CD4-positive, CD25-positive, alpha-beta regulatory T cell (primary cell): Measurements from ENCODE around the gene TOGARAM2. TPM values are rescaled to one million over a fixed set of nuclear protein-coding genes. Genes with fewer than 3 reads are reported as not detected.
A peak's percentile ranks its signal among the peaks of the same experiment; 100 is the strongest.
"Not testable (repeated sequence)": the region's sequence is repeated elsewhere in the genome, so short reads cannot be mapped to it uniquely, and the experiment has no call there.

ENCODE experiments used
- ATAC-seq, 2 donors: fragments of 150-1000 bp; cut with Tn5 transposase; one replicate each; pipeline ENCODE4 v1.10.0; 2021; ENCODE audit warnings: low read depth in 2 of 2, moderate number of reproducible peaks in 2 of 2, moderate library complexity in 1 of 2
- DNase-seq, 3 donors: peaks; one replicate each; pipeline versions ENCODE4 v3.0.0 to v3.0.0-alpha.2; 2012 to 2022; ENCODE audit warnings: mixed read lengths in 1 of 3
- H3K27ac ChIP-seq: one replicate; pipeline ENCODE4 v1.7.0; 2013; ENCODE audit warnings: mild to moderate bottlenecking, low read length; ENCODE audit not compliant: insufficient read depth, poor library complexity, severe bottlenecking
- H3K27me3 ChIP-seq: one replicate; pipeline ENCODE4 v1.7.0; 2013; ENCODE audit warnings: low read length; ENCODE audit not compliant: control insufficient read depth, insufficient read depth
- H3K36me3 ChIP-seq: one replicate; pipeline ENCODE4 v1.7.0; 2013; ENCODE audit warnings: mild to moderate bottlenecking, low read length, moderate library complexity; ENCODE audit not compliant: control insufficient read depth, insufficient read depth
- H3K4me1 ChIP-seq: 2 replicates; pipeline ENCODE4 v1.7.0; 2013; ENCODE audit warnings: mild to moderate bottlenecking, low read length; ENCODE audit not compliant: insufficient read depth, control insufficient read depth, poor library complexity, severe bottlenecking
- H3K4me3 ChIP-seq: one replicate; pipeline ENCODE4 v1.7.0; 2013; ENCODE audit warnings: low read depth, mild to moderate bottlenecking, low read length, moderate library complexity
- H3K9me3 ChIP-seq, 2 experiments: 1 replicate in 1 of 2; 2 replicates in 1 of 2; pipeline ENCODE4 v1.7.0; 2013; ENCODE audit warnings: low read length in 2 of 2, mild to moderate bottlenecking in 1 of 2, moderate library complexity in 1 of 2; ENCODE audit not compliant: control insufficient read depth in 2 of 2
- H3K27ac Mint-ChIP-seq, 3 donors: one replicate each; pipeline ENCODE4 v1.8.0; 2020 to 2022; ENCODE audit warnings: mild to moderate bottlenecking in 3 of 3, mixed read lengths in 3 of 3, moderate library complexity in 2 of 3
- H3K27me3 Mint-ChIP-seq: one replicate; pipeline ENCODE4 v1.8.0; 2022; ENCODE audit warnings: mild to moderate bottlenecking, mixed read lengths
- H3K36me3 Mint-ChIP-seq: one replicate; pipeline ENCODE4 v1.8.0; 2020; ENCODE audit warnings: mixed read lengths
- H3K4me1 Mint-ChIP-seq, 4 donors: one replicate each; pipeline ENCODE4 v1.8.0; 2020 to 2022; ENCODE audit warnings: mixed read lengths in 4 of 4, mild to moderate bottlenecking in 1 of 4
- H3K4me3 Mint-ChIP-seq, 4 donors: one replicate each; pipeline ENCODE4 v1.8.0; 2020 to 2022; ENCODE audit warnings: mild to moderate bottlenecking in 4 of 4, mixed read lengths in 4 of 4, moderate library complexity in 3 of 4
- H3K9me3 Mint-ChIP-seq, 7 donors: one replicate each; pipeline ENCODE4 v1.8.0; 2020 to 2022; ENCODE audit warnings: mixed read lengths in 7 of 7, mild to moderate bottlenecking in 3 of 7, moderate library complexity in 2 of 7
- polyA plus RNA-seq, 4 donors: library from polyadenylated mRNA; unstranded; fragments of 300-500 nt; fragmentation: Illumina TruSeq; gene quantifications; one replicate each; pipeline ENCODE4 v1.2.3, GENCODE V29; 2021
- total RNA-seq: library from RNA; stranded (reverse); gene quantifications from one replicate; pipeline ENCODE4 v1.2.3, GENCODE V29; 2022

Gene TOGARAM2
- total and polyA plus RNA-seq, 5 donors from 2014 or later, result 1.5 to 9.3 (median 2.1) TPM; not detected in 1

GRCh38 chr2:28977176-28977875 is 3.8 kb upstream of the TOGARAM2 start:
- peaks cover 5% of the 10 kb centered on the region for H3K27me3 Mint-ChIP-seq
- ATAC-seq (no peak), DNase-seq (no peak)
- H3K4me3 ChIP-seq, result no peak overlapping the region
- no peaks in the 10 kb centered on the region for H3K36me3 ChIP-seq
- H3K4me1 Mint-ChIP-seq, result peaks cover 0 to 9% (median 2%) of the 10 kb centered on the region in 4 donors
- no peak overlapping the region for H3K4me3 Mint-ChIP-seq
- H3K4me1 ChIP-seq, result peaks cover 7% of the 10 kb centered on the region
- H3K9me3 Mint-ChIP-seq, result peaks cover 0 to 1% (median 0%) of the 10 kb centered on the region in 7 donors
- no peaks in the 10 kb centered on the region for H3K27me3 ChIP-seq
- H3K27ac Mint-ChIP-seq, result no peak overlapping the region
- H3K36me3 Mint-ChIP-seq, result no peaks in the 10 kb centered on the region
- no peaks in the 10 kb centered on the region for H3K9me3 ChIP-seq
- H3K27ac ChIP-seq, result no peak overlapping the region

- not testable (repeated sequence) for ATAC-seq, H3K4me1 Mint-ChIP-seq, H3K36me3 ChIP-seq, H3K27me3 Mint-ChIP-seq, H3K4me3 ChIP-seq, H3K9me3 Mint-ChIP-seq, H3K4me1 ChIP-seq, H3K36me3 Mint-ChIP-seq, H3K27ac ChIP-seq, H3K4me3 Mint-ChIP-seq, H3K27me3 ChIP-seq, H3K9me3 ChIP-seq, DNase-seq
- peak overlapping the region in 1 of 3 donors; percentile 53 for H3K27ac Mint-ChIP-seq
These were observed 3.1 kb upstream of the TOGARAM2 start for GRCh38 chr2:28978001-28978400.

GRCh38 chr2:28978606-28979005 is 2.5 kb upstream of the TOGARAM2 start:
- Mint-ChIP-seq H3K9me3 (peaks cover 0 to 1% (median 0%) of the 10 kb centered on the region in 7 donors), H3K4me1 (peaks cover 0 to 1% (median 0%) of the 10 kb centered on the region in 4 donors), H3K4me3 (no peak overlapping the region), H3K27ac (peak overlapping the region in 1 of 3 donors; percentile 35), H3K36me3 (no peaks in the 10 kb centered on the region), H3K27me3 (peaks cover 2% of the 10 kb centered on the region)
- Histone ChIP-seq H3K27me3 (no peaks in the 10 kb centered on the region), H3K9me3 (no peaks in the 10 kb centered on the region), H3K36me3 (no peaks in the 10 kb centered on the region), H3K4me1 (no peaks in the 10 kb centered on the region), H3K4me3 (no peak overlapping the region), H3K27ac (no peak overlapping the region)
- DNase-seq (no peak), ATAC-seq (no peak)

GRCh38 chr2:28979041-28979440 is 2.1 kb upstream of the TOGARAM2 start:
- H3K27me3 ChIP-seq, result no peaks in the 10 kb centered on the region
- DNase-seq (no peak), ATAC-seq (no peak)
- H3K27ac Mint-ChIP-seq, result peak overlapping the region in 1 of 3 donors; percentile 47
- no peaks in the 10 kb centered on the region for H3K4me1 ChIP-seq
- no peaks in the 10 kb centered on the region for H3K4me1 Mint-ChIP-seq
- no peaks in the 10 kb centered on the region for H3K27me3 Mint-ChIP-seq
- no peaks in the 10 kb centered on the region for H3K36me3 ChIP-seq
- H3K4me3 ChIP-seq, result no peak overlapping the region
- H3K36me3 Mint-ChIP-seq, result no peaks in the 10 kb centered on the region
- H3K4me3 Mint-ChIP-seq, result no peak overlapping the region
- H3K27ac ChIP-seq, result no peak overlapping the region
- H3K9me3 ChIP-seq, result no peaks in the 10 kb centered on the region
- H3K9me3 Mint-ChIP-seq, result peaks cover 0 to 1% (median 0%) of the 10 kb centered on the region in 7 donors

- no peak overlapping the region for H3K4me3 Mint-ChIP-seq
These were observed 1.3 kb upstream of the TOGARAM2 start for GRCh38 chr2:28979576-28980366.

GRCh38 chr2:28980368-28981015 is 606 bp upstream of the TOGARAM2 start:
- no peaks in the 10 kb centered on the region for H3K4me1 ChIP-seq
- ATAC-seq, result no peak
- H3K27ac Mint-ChIP-seq, result no peak overlapping the region

More at GRCh38 chr2:28979576-28980366, 1.3 kb upstream of the TOGARAM2 start:
- H3K27me3 Mint-ChIP-seq, result no peaks in the 10 kb centered on the region
- no peak overlapping the region for H3K27ac ChIP-seq
- DNase-seq, result no peak
- H3K4me1 ChIP-seq, result no peaks in the 10 kb centered on the region
- H3K9me3 ChIP-seq, result no peaks in the 10 kb centered on the region
- H3K27ac Mint-ChIP-seq, result peak overlapping the region in 1 of 3 donors; percentile 47
- H3K36me3 ChIP-seq, result no peaks in the 10 kb centered on the region
- ATAC-seq, result no peak
- H3K9me3 Mint-ChIP-seq, result peaks cover 0 to 1% (median 0%) of the 10 kb centered on the region in 7 donors
- H3K4me1 Mint-ChIP-seq, result no peaks in the 10 kb centered on the region
- H3K4me3 ChIP-seq, result no peak overlapping the region
- H3K36me3 Mint-ChIP-seq, result no peaks in the 10 kb centered on the region
- H3K27me3 ChIP-seq, result no peaks in the 10 kb centered on the region

GRCh38 chr2:28981620-28982376 is 700 bp downstream of the TOGARAM2 start:
- Mint-ChIP-seq H3K27ac (peak overlapping the region in 1 of 3 donors; percentile 31), H3K9me3 (peaks cover 0 to 1% (median 0%) of the 10 kb centered on the region in 7 donors)
- H3K36me3 ChIP-seq, result no peaks in the 10 kb centered on the region

More at GRCh38 chr2:28980368-28981015, 606 bp upstream of the TOGARAM2 start:
- Histone ChIP-seq H3K9me3 (no peaks in the 10 kb centered on the region), H3K27ac (no peak overlapping the region), H3K27me3 (no peaks in the 10 kb centered on the region), H3K4me3 (no peak overlapping the region), H3K36me3 (no peaks in the 10 kb centered on the region)
- DNase-seq, result no peak
- peaks cover 0 to 1% (median 0%) of the 10 kb centered on the region in 7 donors for H3K9me3 Mint-ChIP-seq
- H3K27me3 Mint-ChIP-seq, result no peaks in the 10 kb centered on the region
- no peaks in the 10 kb centered on the region for H3K4me1 Mint-ChIP-seq
- no peaks in the 10 kb centered on the region for H3K36me3 Mint-ChIP-seq
- H3K4me3 Mint-ChIP-seq, result no peak overlapping the region

More at GRCh38 chr2:28981620-28982376, 700 bp downstream of the TOGARAM2 start:
- Histone ChIP-seq H3K27me3 (no peaks in the 10 kb centered on the region), H3K9me3 (no peaks in the 10 kb centered on the region), H3K4me3 (no peak overlapping the region), H3K27ac (no peak overlapping the region), H3K4me1 (no peaks in the 10 kb centered on the region)
- no peaks in the 10 kb centered on the region for H3K27me3 Mint-ChIP-seq
- H3K4me1 Mint-ChIP-seq, result no peaks in the 10 kb centered on the region
- no peak for DNase-seq
- no peaks in the 10 kb centered on the region for H3K36me3 Mint-ChIP-seq
- H3K4me3 Mint-ChIP-seq, result no peak overlapping the region
- no peak for ATAC-seq
